ENCODE results near the gene RABL6. TPM values are rescaled to one million over a fixed set of nuclear protein-coding genes. Genes with fewer than 3 reads are reported as not detected.

RABL6 gene
- polyA plus RNA-seq, 3 donors, result 59.2 to 79.6 (median 70.5) TPM

DNA sequence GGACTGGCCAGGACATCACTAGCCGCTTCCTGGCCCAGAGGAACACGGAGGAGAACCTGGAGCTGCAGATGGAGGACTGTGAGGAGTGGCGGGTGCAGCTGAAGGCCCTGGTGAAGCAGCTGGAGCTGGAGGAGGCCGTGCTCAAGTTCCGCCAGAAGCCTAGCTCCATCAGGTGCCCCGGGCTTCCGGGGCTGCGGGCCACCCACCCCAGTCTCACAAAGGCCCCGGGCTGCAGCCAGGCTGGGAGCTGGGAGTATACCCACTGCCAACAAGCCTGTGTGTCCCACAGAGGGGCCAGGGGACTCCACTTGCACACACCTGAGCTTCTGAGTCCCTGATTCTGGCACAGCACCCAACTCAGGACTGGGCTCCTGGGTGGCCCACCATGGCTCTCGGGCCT lies 1.7 kb upstream of the RABL6 start:
- DNase-seq (ENCODE audit: extremely low read depth in 1 of 11, low read depth in 9 of 11, low spot score in 4 of 11), result no peak

DNA sequence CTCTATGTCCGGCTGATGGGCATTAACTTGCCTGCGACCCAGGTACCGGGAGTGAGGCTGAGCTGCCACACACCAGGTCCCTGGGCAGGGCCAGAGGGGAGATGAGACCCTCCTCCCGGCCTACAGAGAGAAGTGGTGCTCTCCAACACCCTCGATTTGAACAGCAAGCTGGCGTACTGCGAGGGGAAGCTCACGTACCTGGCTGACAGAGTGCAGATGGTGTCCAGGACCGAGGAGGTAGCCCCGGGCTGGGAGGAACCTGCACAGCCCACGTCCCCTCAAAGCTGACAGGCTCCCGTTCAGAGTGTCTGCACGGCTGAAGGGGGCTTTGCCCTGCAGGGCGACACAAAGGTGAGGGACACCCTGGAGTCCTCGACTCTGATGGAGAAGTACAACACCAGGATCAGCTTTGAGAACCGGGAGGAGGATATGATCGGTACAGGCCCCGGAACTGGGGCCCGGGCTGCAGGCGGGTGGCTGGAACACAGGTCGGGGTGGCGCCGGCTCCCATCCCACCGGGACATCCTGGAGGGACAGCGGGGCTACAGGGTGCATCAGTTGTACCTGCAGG lies 1.0 kb upstream of the RABL6 start:
- no peak for DNase-seq (ENCODE audit: extremely low read depth in 1 of 11, low read depth in 9 of 11, low spot score in 4 of 11)

DNA sequence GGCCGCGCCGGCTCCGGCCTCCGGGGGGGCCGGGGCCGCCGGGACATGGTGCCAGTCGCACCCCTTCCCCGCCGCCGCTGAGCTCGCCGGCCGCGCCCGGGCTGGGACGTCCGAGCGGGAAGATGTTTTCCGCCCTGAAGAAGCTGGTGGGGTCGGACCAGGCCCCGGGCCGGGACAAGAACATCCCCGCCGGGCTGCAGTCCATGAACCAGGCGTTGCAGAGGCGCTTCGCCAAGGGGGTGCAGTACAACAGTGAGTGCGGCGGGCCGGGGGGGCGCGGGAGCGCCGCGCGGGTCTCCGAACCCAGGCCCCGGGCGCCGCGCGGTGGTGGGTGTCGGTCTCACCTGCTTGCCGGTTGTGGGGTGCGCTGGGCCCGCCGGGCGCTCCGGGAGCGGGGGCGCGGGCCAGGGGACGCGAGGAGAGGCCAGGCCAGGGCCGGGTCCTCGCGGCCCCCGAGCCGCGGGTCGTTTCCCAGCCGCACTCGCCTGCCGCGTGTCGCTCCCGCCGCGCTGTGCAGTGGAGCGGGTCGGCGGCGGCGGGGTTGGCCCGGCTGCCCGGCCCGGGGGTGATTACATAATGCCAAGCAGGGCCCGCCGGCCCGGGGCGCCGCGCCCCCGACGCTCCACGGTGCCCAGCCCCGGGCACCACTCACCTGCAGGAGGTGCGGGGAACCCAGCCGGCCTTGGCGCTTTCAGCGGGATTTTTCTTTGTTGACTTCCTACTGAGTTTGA lies 492 bp downstream of the RABL6 start:
- no peak for DNase-seq (ENCODE audit: extremely low read depth in 1 of 11, low read depth in 9 of 11, low spot score in 4 of 11)

GRCh38 chr9:136808806-136809158 lies 1.0 kb downstream of the RABL6 start:
- no peak for DNase-seq (ENCODE audit: extremely low read depth in 1 of 11, low read depth in 9 of 11, low spot score in 4 of 11)

GRCh38 chr9:136814725-136815421 lies 7.1 kb downstream of the RABL6 start:
- DNase-seq (ENCODE audit: extremely low read depth in 1 of 11, low read depth in 9 of 11, low spot score in 4 of 11), result no peak

DNA sequence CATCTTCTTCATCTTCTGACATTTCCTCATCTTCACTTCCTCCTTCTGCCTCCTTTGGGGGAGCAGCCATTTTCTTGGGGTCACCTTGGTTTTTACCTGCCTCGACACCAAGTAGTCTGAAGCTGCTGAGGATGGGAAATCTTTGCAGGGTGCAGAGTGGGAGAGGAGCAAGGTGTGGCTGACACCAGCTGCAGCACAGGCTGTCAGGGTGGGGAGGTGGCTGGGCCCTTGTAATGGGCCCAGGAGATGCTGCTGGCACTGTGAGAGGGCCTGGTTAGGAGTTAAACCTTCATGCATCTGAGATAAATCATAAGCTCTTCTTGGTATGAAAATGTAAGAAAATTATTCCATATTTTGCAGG lies 7.7 kb downstream of the RABL6 start:
- no peak for DNase-seq (ENCODE audit: extremely low read depth in 1 of 11, low read depth in 9 of 11, low spot score in 4 of 11)

- no peak for DNase-seq (ENCODE audit: extremely low read depth in 1 of 11, low read depth in 9 of 11, low spot score in 4 of 11)
These were observed 13.4 kb downstream of the RABL6 start for GRCh38 chr9:136820971-136821825.

DNA sequence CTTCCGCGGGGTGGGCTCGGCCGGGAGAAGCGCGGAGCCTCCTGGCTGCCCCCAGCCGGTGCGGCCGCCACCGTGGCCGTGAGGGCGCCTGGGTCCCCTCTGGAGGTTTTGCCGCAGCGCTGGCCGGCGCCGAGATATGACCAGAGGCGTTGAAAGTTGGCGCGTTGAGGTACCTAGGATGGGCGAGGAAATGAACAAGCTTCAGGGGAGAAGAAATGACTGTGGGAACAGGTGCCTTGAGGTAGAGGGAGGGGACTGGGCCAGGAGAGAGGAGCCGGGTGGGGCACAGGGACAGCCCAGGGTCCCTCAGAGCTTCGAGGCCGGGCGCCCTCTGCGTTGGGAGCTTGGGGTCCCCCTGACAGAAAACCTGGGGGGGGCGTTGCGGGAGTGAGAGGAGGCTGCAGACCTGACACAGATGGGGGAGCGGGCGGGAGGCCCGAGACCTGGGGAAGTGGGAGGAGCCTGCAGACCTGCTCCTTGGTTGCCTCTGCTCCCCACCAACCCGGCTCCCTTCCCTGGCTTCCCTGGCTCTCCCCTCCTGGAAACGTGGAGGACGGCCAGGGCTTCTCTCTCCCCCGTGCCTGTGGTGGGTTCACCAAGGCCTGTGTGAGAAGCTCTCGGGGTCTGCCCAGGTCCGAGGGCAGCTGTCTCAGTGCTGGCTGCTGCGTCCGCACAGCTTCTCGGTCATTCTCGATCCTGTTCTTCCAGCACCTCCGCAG lies 14.2 kb downstream of the RABL6 start:
- DNase-seq (ENCODE audit: extremely low read depth in 1 of 11, low read depth in 9 of 11, low spot score in 4 of 11), result no peak

GRCh38 chr9:136823136-136824046 lies 15.6 kb downstream of the RABL6 start:
- no peak for DNase-seq (ENCODE audit: extremely low read depth in 1 of 11, low read depth in 9 of 11, low spot score in 4 of 11)

- no peak for DNase-seq (ENCODE audit: extremely low read depth in 1 of 11, low read depth in 9 of 11, low spot score in 4 of 11)
These were observed 16.9 kb downstream of the RABL6 start for GRCh38 chr9:136824496-136825225.

GRCh38 chr9:136825295-136826187 lies 17.8 kb downstream of the RABL6 start:
- no peak for DNase-seq (ENCODE audit: extremely low read depth in 1 of 11, low read depth in 9 of 11, low spot score in 4 of 11)

DNA sequence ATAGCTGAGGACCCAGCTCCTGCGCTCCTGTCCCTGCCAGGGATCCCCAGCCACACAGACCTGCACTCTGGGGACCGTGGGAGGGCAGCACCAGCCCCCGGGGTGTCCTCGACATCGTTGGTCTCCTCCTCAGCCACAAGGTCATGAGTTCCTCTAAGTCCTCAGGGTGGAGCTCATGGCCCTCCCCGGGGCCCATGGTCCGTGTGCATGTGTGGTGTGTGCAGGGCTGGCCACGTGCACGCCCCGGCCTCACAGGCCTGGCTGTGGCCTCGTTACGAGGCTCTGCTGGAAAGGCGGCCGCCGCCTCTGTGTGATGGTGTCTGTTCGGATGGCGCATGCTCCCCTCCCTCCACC lies 18.4 kb downstream of the RABL6 start:
- DNase-seq (ENCODE audit: extremely low read depth in 1 of 11, low read depth in 9 of 11, low spot score in 4 of 11), result no peak

DNA sequence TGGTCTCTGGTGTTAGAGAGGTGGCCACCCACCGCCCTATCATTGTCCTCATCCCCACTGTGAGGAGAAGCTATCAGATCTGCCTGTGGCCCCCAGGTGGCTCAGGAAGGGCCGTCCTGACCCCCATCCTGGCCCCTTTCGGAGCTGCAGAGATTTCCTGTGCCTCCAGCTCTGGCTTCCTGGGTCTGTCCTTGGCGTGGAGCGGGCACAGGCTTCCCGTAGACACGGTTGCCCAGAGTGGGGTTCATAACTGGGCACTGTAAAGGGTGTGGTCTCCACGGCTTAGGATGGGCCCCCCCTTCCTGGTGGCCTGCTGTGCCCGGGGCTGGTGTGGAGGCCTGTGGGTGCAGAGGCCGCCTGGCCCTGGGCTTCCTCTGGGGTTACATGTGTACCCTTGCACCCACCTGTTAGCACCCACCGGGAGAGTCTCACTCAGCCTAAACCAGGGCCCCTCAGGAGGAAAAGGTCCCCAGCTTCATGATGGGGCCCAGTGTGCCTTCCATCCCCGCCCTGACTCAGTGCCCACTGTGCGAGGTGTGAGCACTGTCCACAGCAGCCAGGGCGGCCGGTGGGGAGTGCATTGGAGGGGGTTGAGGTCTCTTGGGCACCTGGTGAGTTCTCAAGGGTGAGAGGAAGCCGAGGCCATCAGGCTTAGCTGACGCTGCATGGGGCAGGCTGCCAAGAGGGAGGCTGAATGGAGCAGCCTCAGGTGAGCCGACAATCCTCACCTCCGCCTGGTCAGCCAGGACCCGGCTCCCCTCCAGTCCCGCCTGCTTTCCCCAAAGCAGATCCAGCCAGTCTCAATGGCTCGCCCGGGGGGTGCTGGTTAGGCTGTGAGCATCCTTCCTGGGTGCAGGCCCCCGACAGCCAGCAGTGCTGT lies 19.2 kb downstream of the RABL6 start:
- DNase-seq (ENCODE audit: extremely low read depth in 1 of 11, low read depth in 9 of 11, low spot score in 4 of 11), result no peak

DNA sequence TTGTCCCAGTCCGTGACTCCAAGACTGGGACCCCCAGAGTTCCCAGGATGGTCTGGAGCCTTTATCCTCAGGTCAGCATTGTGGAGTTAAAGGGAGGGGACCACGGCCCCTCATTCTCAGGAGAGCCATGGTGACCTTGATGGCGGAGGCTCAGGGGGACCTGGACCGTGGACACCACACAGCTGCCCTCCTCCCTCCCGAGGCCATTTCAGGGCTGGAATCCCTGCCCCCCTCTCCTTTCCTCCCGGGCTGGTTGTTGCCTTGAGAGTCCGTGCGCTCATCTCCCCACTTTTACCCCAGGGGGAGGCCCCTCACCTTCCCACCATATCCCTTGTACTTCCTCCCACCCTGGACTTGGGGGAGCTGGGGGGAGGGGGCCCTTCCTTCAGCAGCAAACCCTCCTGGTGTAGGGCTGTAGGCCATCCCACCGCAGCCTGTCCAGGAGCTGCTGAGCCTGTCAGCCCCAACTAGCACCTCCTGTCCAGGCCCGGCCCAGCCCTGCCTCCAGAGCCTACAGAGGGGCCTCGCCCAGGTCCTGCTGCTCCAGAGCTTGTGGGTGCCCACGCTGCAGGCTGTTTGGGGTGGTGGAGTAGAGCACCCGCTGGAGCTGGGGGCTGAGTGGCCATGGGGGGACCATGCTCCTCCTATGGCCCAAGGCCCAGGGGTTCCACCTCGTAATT lies 20.2 kb downstream of the RABL6 start:
- DNase-seq (ENCODE audit: extremely low read depth in 1 of 11, low read depth in 9 of 11, low spot score in 4 of 11), result no peak

GRCh38 chr9:136828474-136829140 lies 20.9 kb downstream of the RABL6 start:
- no peak for DNase-seq (ENCODE audit: extremely low read depth in 1 of 11, low read depth in 9 of 11, low spot score in 4 of 11)

All from renal cortex interstitium (tissue), 11 donors.